PC-9 (cell line): ENCODE results near the gene BHLHA15. TPM values are rescaled to one million over a fixed set of nuclear protein-coding genes. Genes with fewer than 3 reads are reported as not detected.

Source experiments
- BruUV-seq: library from RNA; stranded (reverse); fragments of 400-500 nt; replicated peaks from 2 replicates; lab custom pipeline; 2021; lab: Mats Ljungman, UMichigan
- CTCF ChIA-PET: fragments of 300-600 bp; sonication (Branson Sonifier 250); formaldehyde crosslinking; loops from one replicate; lab custom pipeline; 2022; ENCODE audit warnings: antibody characterized with exemption; lab: Charles Lee
- POLR2A ChIA-PET: fragments of 300-600 bp; sonication (Branson Sonifier 250); formaldehyde crosslinking; loops from one replicate; lab custom pipeline; 2022; ENCODE audit warnings: antibody characterized with exemption; ENCODE audit not compliant: unreplicated experiment; lab: Charles Lee
- DNase-seq, 2 experiments: peaks; one replicate each; pipeline versions ENCODE4 v3.0.0 to v3.0.0-alpha.2; 2015 to 2022; ENCODE audit warnings: mixed read lengths in 1 of 2
- H2AFZ ChIP-seq: fragments of 200-600 bp; sonication (generic); 2 replicates; pipeline ENCODE4 v1.8.1; 2017; ENCODE audit warnings: antibody characterized with exemption
- H3F3A ChIP-seq: fragments of 200-600 bp; sonication (generic); 2 replicates; pipeline ENCODE4 v1.8.1; 2017; ENCODE audit warnings: antibody characterized with exemption, mild to moderate bottlenecking, low read depth; ENCODE audit not compliant: insufficient read depth
- H3K27ac ChIP-seq: fragments of 200-600 bp; sonication (generic); 2 replicates; pipeline ENCODE4 v1.6.1; 2016; ENCODE audit warnings: mixed run types
- H3K27me3 ChIP-seq: fragments of 200-600 bp; sonication (generic); 2 replicates; pipeline ENCODE4 v1.6.1; 2016; ENCODE audit warnings: low read depth, mixed run types; ENCODE audit not compliant: insufficient read depth
- H3K36me3 ChIP-seq: fragments of 200-600 bp; sonication (generic); 2 replicates; pipeline ENCODE4 v1.6.1; 2016; ENCODE audit warnings: low read depth, mixed run types
- H3K4me1 ChIP-seq: fragments of 200-600 bp; sonication (generic); replicated peaks from 2 replicates; pipeline ENCODE4 v1.6.1; 2016; ENCODE audit warnings: mixed run types; ENCODE audit not compliant: insufficient read depth
- H3K4me2 ChIP-seq: fragments of 200-600 bp; sonication (generic); 2 replicates; pipeline ENCODE4 v1.6.1; 2017; ENCODE audit warnings: mixed run types
- H3K4me3 ChIP-seq: fragments of 200-600 bp; sonication (generic); 2 replicates; pipeline ENCODE4 v1.6.1; 2016; ENCODE audit warnings: mixed run types
- H3K79me2 ChIP-seq: fragments of 200-600 bp; sonication (generic); 2 replicates; pipeline ENCODE4 v1.6.1; 2017; ENCODE audit warnings: low read depth, mixed run types
- H3K9me2 ChIP-seq: fragments of 200-600 bp; sonication (generic); 2 replicates; pipeline ENCODE4 v1.8.1; 2017; ENCODE audit warnings: mild to moderate bottlenecking; ENCODE audit not compliant: insufficient read depth
- H3K9me3 ChIP-seq: fragments of 200-600 bp; sonication (generic); 2 replicates; pipeline ENCODE4 v1.8.1; 2016; ENCODE audit warnings: low read depth; ENCODE audit not compliant: insufficient read depth
- H4K20me1 ChIP-seq: fragments of 200-600 bp; sonication (generic); 2 replicates; pipeline ENCODE4 v1.8.1; 2017; ENCODE audit not compliant: insufficient read depth
- CTCF ChIP-seq: fragments of 200-600 bp; sonication (generic); conservative IDR thresholded peaks from 2 replicates; pipeline ENCODE4 v1.6.1; 2017; ENCODE audit warnings: mixed run types, antibody characterized with exemption, mild to moderate bottlenecking, moderate library complexity
- EZH2 ChIP-seq: fragments of 200-600 bp; sonication (generic); IDR thresholded peaks from 2 replicates; pipeline ENCODE4 v1.8.0; 2017; ENCODE audit warnings: antibody characterized with exemption, low read depth
- intact Hi-C: fragments of 100-400 bp; cut with micrococcal nuclease; formaldehyde crosslinking; loops from one replicate; pipeline ENCODE4 v1.10.0; 2022; ENCODE audit not compliant: unreplicated experiment
- total RNA-seq: library from RNA; stranded (reverse); gene quantifications from 2 replicates; pipeline ENCODE4 v1.2.3, GENCODE V29; 2021

Gene BHLHA15
- total RNA-seq, 1 experiment from 2014 or later, result 0.79 TPM

GRCh38 chr7:98244871-98245270 lies 33.6 kb downstream of the BHLHA15 start:
- intact Hi-C loops, result loop anchor here (2.0 kb wide), 1 partner anchor 72 kb away; no protein-coding TSS in a partner anchor
- Histone ChIP-seq H2AFZ (no peak overlapping the region), H3K27ac (no peak overlapping the region), H3K36me3 (no peaks in the 10 kb centered on the region), H3K4me1 (peaks cover 11% of the 10 kb centered on the region), H3K79me2 (0 out of 2 replicates have a peak, but pooled peaks cover 7% of the 10 kb centered on the region), H3K9me2 (no peaks in the 10 kb centered on the region), H4K20me1 (no peaks in the 10 kb centered on the region), H3K4me3 (no peak overlapping the region), H3K9me3 (no peaks in the 10 kb centered on the region), H3F3A (peaks cover 4% of the 10 kb centered on the region), H3K27me3 (no peaks in the 10 kb centered on the region), H3K4me2 (no peak overlapping the region)
- no peak for DNase-seq
- no TSS peak for BruUV-seq
- POLR2A ChIA-PET, result no interaction called here
- no peak for TF ChIP-seq CTCF
- TF ChIP-seq EZH2, result no peak
- CTCF ChIA-PET, result no interaction called here

- ChIA-PET CTCF (no interaction called here), POLR2A (no interaction called here)
- intact Hi-C loops, result no loop called here
These were observed 36.9 kb downstream of the BHLHA15 start for GRCh38 chr7:98248156-98248555.

GRCh38 chr7:98249106-98249505 lies 37.9 kb downstream of the BHLHA15 start:
- BruUV-seq, result no TSS peak
- H3K27ac ChIP-seq, result no peak overlapping the region
- intact Hi-C loops, result no loop called here

More at GRCh38 chr7:98248156-98248555, 36.9 kb downstream of the BHLHA15 start:
- Histone ChIP-seq H3K9me2 (no peaks in the 10 kb centered on the region), H3K4me3 (no peak overlapping the region), H3K4me2 (no peak overlapping the region), H3K4me1 (peaks cover 25% of the 10 kb centered on the region), H3K79me2 (peaks cover 22% of the 10 kb centered on the region), H3K9me3 (no peaks in the 10 kb centered on the region), H3K27me3 (no peaks in the 10 kb centered on the region), H3K36me3 (no peaks in the 10 kb centered on the region), H4K20me1 (no peaks in the 10 kb centered on the region), H2AFZ (no peak overlapping the region), H3K27ac (no peak overlapping the region), H3F3A (peaks cover 23% of the 10 kb centered on the region)
- BruUV-seq, result no TSS peak
- no peak for DNase-seq
- no peak for TF ChIP-seq CTCF
- no peak for TF ChIP-seq EZH2

More at GRCh38 chr7:98249106-98249505, 37.9 kb downstream of the BHLHA15 start:
- Histone ChIP-seq H3K4me3 (no peak overlapping the region), H4K20me1 (no peaks in the 10 kb centered on the region), H3K4me2 (0 out of 2 replicates have a peak overlapping the region, but pooled peaks have one; percentile 92), H3F3A (peaks cover 23% of the 10 kb centered on the region), H3K27me3 (no peaks in the 10 kb centered on the region), H3K9me2 (no peaks in the 10 kb centered on the region), H3K9me3 (no peaks in the 10 kb centered on the region), H2AFZ (no peak overlapping the region), H3K79me2 (peaks cover 31% of the 10 kb centered on the region), H3K4me1 (peaks cover 25% of the 10 kb centered on the region), H3K36me3 (no peaks in the 10 kb centered on the region)
- TF ChIP-seq CTCF, result no peak
- ChIA-PET POLR2A (no interaction called here), CTCF (no interaction called here)
- DNase-seq, result no peak
